Transverse colon (tissue), 4 donors: Measurements from ENCODE around the gene HGFAC. TPM values are rescaled to one million over a fixed set of nuclear protein-coding genes. Genes with fewer than 3 reads are reported as not detected.

Experiments
- DNase-seq: peaks from one replicate; pipeline ENCODE4 v3.0.0-alpha.2; 2019
- H3K27ac ChIP-seq, 4 donors: fragments of 200-600 bp; sonication (generic); 2 replicates each; pipeline ENCODE4 v1.5.1; 2016 to 2018; ENCODE audit warnings: inconsistent platforms in 4 of 4
- H3K27me3 ChIP-seq: fragments of 200-600 bp; sonication (generic); 2 replicates; pipeline ENCODE4 v1.5.1; 2017; ENCODE audit warnings: inconsistent platforms
- H3K36me3 ChIP-seq, 4 donors: fragments of 200-600 bp; sonication (generic); 2 replicates each; pipeline ENCODE4 v1.5.1; 2017 to 2019; ENCODE audit warnings: inconsistent platforms in 4 of 4
- H3K4me1 ChIP-seq, 4 donors: fragments of 200-600 bp; sonication (generic); 2 replicates each; pipeline ENCODE4 v1.5.1; 2017 to 2020; ENCODE audit warnings: inconsistent platforms in 4 of 4
- H3K4me3 ChIP-seq, 4 donors: fragments of 200-600 bp; sonication (generic); 1 replicate in 1 of 4; 2 replicates in 3 of 4; pipeline versions ENCODE4 v1.5.1 to v1.6.1; 2017 to 2019; ENCODE audit warnings: inconsistent platforms in 4 of 4
- H3K9me3 ChIP-seq, 2 donors: fragments of 200-600 bp; sonication (generic); 2 replicates each; pipeline ENCODE4 v1.5.1; 2017 to 2019; ENCODE audit warnings: inconsistent platforms in 2 of 2
- EP300 ChIP-seq: sonication (generic); formaldehyde crosslinking; IDR thresholded peaks from one replicate; pipeline ENCODE4 v1.6.1; 2017; ENCODE audit warnings: antibody characterized with exemption, low read depth
- POLR2A ChIP-seq: fragments of 450-650 bp; IDR thresholded peaks from one replicate; pipeline ENCODE4 v1.6.1; 2016; ENCODE audit warnings: antibody characterized with exemption, mild to moderate bottlenecking, moderate library complexity
- POLR2AphosphoS5 ChIP-seq, 3 donors: sonication (generic); formaldehyde crosslinking; IDR thresholded peaks; one replicate each; pipeline ENCODE4 v1.6.1; 2016; ENCODE audit warnings: antibody characterized with exemption in 3 of 3
- WGBS, 2 donors: methylation state at CpG; one replicate each; pipeline ENCODE4 v1.1.5; 2018; ENCODE audit warnings: low coverage in 1 of 2; 5-methylcytosine and 5-hydroxymethylcytosine counted together
- in situ Hi-C, 4 donors: fragments of 200-750 bp; cut with MboI; loops; one replicate each; pipeline versions ENCODE4 v1.15.0 to v1.15.1; 2017; ENCODE audit warnings: low sequenced_read_pairs in 3 of 4, low pct_ligation_motif_present in 1 of 4, low pct_unique_long_range_greater_than_20kb in 1 of 4
- intact Hi-C: fragments of 100-400 bp; cut with DNase I; formaldehyde crosslinking; loops from one replicate; pipeline ENCODE4 v1.15.1; 2023; ENCODE audit warnings: low total_unique reads
- total RNA-seq, 4 donors: library from RNA; depleted of rRNA; stranded (reverse); fragments of >200 nt; gene quantifications; one replicate each; pipeline ENCODE4 v1.1.0, GENCODE V29; 2016
- TF ChIP-seq, protein P1 (sequence below), 5 experiments: fragments of 200-600 bp in 3 of 5; fragments of 450-650 bp in 2 of 5; sonication (generic) in 3 of 5; IDR thresholded peaks; 1 replicate in 2 of 5; 2 replicates in 3 of 5; pipeline ENCODE4 v1.5.1; 2016 to 2017; ENCODE audit warnings: antibody characterized with exemption in 5 of 5, inconsistent platforms in 3 of 5, mild to moderate bottlenecking in 2 of 5, moderate library complexity in 1 of 5

HGFAC gene
- total RNA-seq, 4 donors from 2014 or later, result not detected

- in situ Hi-C loops, result loop anchor here in 1 of 4 donors (25.0 kb wide), 1 partner anchor 237 kb away; no protein-coding TSS in a partner anchor
- Histone ChIP-seq H3K27ac (no peak overlapping the region), H3K36me3 (no peaks in the 10 kb centered on the region), H3K4me3 (no peak overlapping the region), H3K9me3 (no peaks in the 10 kb centered on the region), H3K27me3 (no peaks in the 10 kb centered on the region), H3K4me1 (no peaks in the 10 kb centered on the region)
- DNase-seq, result no peak
- intact Hi-C loops, result no loop called here
- TF ChIP-seq POLR2AphosphoS5 (IDR thresholded peaks at IDR 0.05) (no peak), POLR2A (no peak), EP300 (no peak)
- TF ChIP-seq, protein P1, sequence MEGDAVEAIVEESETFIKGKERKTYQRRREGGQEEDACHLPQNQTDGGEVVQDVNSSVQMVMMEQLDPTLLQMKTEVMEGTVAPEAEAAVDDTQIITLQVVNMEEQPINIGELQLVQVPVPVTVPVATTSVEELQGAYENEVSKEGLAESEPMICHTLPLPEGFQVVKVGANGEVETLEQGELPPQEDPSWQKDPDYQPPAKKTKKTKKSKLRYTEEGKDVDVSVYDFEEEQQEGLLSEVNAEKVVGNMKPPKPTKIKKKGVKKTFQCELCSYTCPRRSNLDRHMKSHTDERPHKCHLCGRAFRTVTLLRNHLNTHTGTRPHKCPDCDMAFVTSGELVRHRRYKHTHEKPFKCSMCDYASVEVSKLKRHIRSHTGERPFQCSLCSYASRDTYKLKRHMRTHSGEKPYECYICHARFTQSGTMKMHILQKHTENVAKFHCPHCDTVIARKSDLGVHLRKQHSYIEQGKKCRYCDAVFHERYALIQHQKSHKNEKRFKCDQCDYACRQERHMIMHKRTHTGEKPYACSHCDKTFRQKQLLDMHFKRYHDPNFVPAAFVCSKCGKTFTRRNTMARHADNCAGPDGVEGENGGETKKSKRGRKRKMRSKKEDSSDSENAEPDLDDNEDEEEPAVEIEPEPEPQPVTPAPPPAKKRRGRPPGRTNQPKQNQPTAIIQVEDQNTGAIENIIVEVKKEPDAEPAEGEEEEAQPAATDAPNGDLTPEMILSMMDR (IDR thresholded peaks at IDR 0.05), result no peak
- 92% methylated on average over 21 of the region's 21 CpGs; no CpG with 5 or more reads in 1 of the 2 donors for WGBS, 2 donors
Observed at GRCh38 chr4:3449047-3449573, 7.3 kb downstream of the HGFAC start.

DNA sequence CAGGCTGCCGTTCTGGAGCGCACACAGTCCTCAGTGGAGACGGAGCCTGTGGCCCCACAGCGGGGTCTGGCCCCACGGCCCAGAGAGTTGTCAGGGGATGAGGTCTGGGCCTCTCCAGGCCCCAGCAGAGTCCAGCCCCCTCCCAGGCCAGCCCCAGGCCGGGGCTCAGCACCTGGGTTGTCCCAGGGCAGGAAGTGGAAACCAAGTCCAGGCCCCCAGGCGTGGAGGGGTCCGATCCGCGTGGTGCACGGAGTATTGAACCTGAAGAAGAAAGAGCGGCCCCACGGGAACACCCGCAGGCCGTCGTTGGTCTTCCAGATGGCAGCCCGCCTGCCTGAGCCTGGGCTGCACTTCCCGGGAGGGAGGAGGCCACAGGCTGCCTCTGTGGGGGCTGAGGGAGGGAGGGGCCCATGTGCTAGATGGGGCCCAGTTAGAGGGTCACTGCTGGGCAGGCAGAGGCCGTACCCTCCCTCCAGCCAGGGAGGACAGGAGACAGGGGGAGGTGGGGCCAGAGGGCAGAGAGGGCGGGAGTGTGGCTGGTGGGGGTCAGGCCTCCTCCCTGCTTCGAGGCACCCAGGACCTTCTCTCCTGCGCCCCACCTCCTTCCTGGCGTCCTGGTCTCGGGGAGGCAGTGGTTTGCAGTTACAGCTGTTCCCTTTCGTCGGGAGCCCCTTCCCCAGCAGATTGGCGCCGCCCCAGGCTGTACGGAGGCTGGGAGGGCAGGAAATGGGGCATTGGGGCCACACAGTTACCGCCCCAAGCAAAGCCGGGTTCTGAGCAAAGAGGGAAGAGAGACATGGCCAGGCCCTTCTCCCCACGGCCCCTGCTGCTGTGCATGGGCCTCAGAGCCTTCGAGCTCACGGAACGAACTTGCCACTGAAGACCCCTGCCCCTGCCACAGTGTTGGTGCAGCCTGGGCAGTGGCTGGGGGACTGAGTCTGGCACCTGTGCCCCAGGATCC, 8.1 kb downstream of the HGFAC start:
- Histone ChIP-seq H3K9me3 (no peaks in the 10 kb centered on the region), H3K4me3 (no peak overlapping the region), H3K4me1 (no peaks in the 10 kb centered on the region), H3K27me3 (no peaks in the 10 kb centered on the region), H3K36me3 (no peaks in the 10 kb centered on the region), H3K27ac (no peak overlapping the region)
- DNase-seq, result no peak
- intact Hi-C loops (loop anchor here (5.0 kb wide), 1 partner anchor 1662 kb away; no protein-coding TSS in a partner anchor), in situ Hi-C loops (loop anchor here in 2 of 4 donors (10.0 to 25.0 kb wide), 2 partner anchors 95 to 238 kb away; no protein-coding TSS in a partner anchor)
- TF ChIP-seq EP300, result no peak
- TF ChIP-seq, protein P1 (IDR thresholded peaks at IDR 0.05), result no peak
- no peak for TF ChIP-seq POLR2A
- TF ChIP-seq POLR2AphosphoS5 (IDR thresholded peaks at IDR 0.05), result no peak
- 77% methylated on average over 31 of the region's 35 CpGs; no CpG with 5 or more reads in 1 of the 2 donors for WGBS, 2 donors

- in situ Hi-C loops (loop anchor here in 1 of 4 donors (10.0 kb wide), 1 partner anchor 96 kb away; no protein-coding TSS in a partner anchor), intact Hi-C loops (loop anchor here (5.0 kb wide), 1 partner anchor 1662 kb away; no protein-coding TSS in a partner anchor)
- Histone ChIP-seq H3K27me3 (no peaks in the 10 kb centered on the region), H3K9me3 (peaks cover 2 to 5% of the 10 kb centered on the region in 2 donors), H3K27ac (no peak overlapping the region), H3K4me1 (no peaks in the 10 kb centered on the region), H3K4me3 (no peak overlapping the region), H3K36me3 (no peaks in the 10 kb centered on the region)
- TF ChIP-seq EP300, result no peak
- TF ChIP-seq, protein P1 (IDR thresholded peaks at IDR 0.05), result no peak
- DNase-seq, result no peak
- WGBS, 2 donors, result 75 to 99% methylated on average over 2 to 4 of the region's 4 CpGs
Observed at GRCh38 chr4:3450643-3451042, 8.9 kb downstream of the HGFAC start.

DNA sequence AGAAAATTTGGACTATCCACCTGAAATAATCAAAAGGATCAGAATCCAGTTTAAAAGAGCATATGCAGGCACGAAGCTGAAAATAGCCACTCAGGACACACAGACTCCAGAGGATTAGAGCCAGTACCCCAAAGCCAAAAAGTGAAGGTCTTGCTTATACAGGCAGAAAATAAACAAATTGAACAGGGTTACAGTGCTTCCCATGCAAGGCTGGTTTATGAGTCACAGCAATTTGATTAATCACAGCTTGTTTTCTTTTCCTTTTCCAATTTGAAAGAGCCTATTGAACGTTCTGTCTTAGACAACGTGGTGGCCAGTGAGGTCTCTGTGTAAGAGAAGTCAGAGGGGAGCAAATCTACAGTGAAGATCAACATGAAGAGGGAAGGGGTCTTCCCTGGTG, 10.2 kb downstream of the HGFAC start:
- Histone ChIP-seq H3K9me3 (peaks cover 5 to 7% of the 10 kb centered on the region in 2 donors), H3K4me3 (no peak overlapping the region), H3K27ac (no peak overlapping the region), H3K4me1 (no peaks in the 10 kb centered on the region), H3K36me3 (no peaks in the 10 kb centered on the region), H3K27me3 (no peaks in the 10 kb centered on the region)
- no peak for DNase-seq
- intact Hi-C loops, result loop anchor here (5.0 kb wide), 1 partner anchor 1660 kb away; no protein-coding TSS in a partner anchor
- 39 to 47% methylated on average over 3 of the region's 3 CpGs for WGBS, 2 donors
- in situ Hi-C loops, result loop anchor here in 1 of 4 donors (10.0 kb wide), 1 partner anchor 97 kb away; no protein-coding TSS in a partner anchor
- TF ChIP-seq EP300 (no peak), POLR2AphosphoS5 (IDR thresholded peaks at IDR 0.05) (no peak), POLR2A (no peak)
- TF ChIP-seq, protein P1 (IDR thresholded peaks at IDR 0.05), result no peak
